Testis (tissue), 5 donors: ENCODE results near the gene CAPS2. TPM values are rescaled to one million over a fixed set of nuclear protein-coding genes. Genes with fewer than 3 reads are reported as not detected.

Experiments used
- DNase-seq: peaks from one replicate; pipeline ENCODE4 v3.0.0-alpha.2; 2019
- H3K27ac ChIP-seq, 2 donors: fragments of 200-600 bp; sonication (generic); one replicate each; pipeline ENCODE4 v1.5.1; 2019
- H3K27me3 ChIP-seq: fragments of 200-600 bp; sonication (generic); one replicate; pipeline ENCODE4 v1.5.1; 2019
- H3K36me3 ChIP-seq: fragments of 200-600 bp; sonication (generic); one replicate; pipeline ENCODE4 v1.5.1; 2017; ENCODE audit warnings: low read depth; ENCODE audit errors: missing control alignments
- H3K4me1 ChIP-seq: fragments of 200-600 bp; sonication (generic); one replicate; pipeline ENCODE4 v1.5.1; 2019
- H3K4me3 ChIP-seq, 2 donors: fragments of 200-600 bp; sonication (generic); one replicate each; pipeline ENCODE4 v1.5.1; 2017 to 2019
- H3K9me3 ChIP-seq: fragments of 200-600 bp; sonication (generic); one replicate; pipeline ENCODE4 v1.5.1; 2017
- CTCF ChIP-seq, 3 experiments: fragments of 450-650 bp in 2 of 3; fragments of 200-600 bp in 1 of 3; sonication (generic) in 1 of 3; IDR thresholded peaks; one replicate each; pipeline ENCODE4 v1.5.1; 2016 to 2019; ENCODE audit warnings: antibody characterized with exemption in 3 of 3, mild to moderate bottlenecking in 2 of 3, moderate library complexity in 1 of 3
- POLR2A ChIP-seq: fragments of 450-650 bp; IDR thresholded peaks from one replicate; pipeline ENCODE4 v1.6.1; 2017; ENCODE audit warnings: antibody characterized with exemption, mild to moderate bottlenecking, moderate library complexity
- WGBS, 2 donors: methylation state at CpG; one replicate each; pipeline ENCODE4 v1.1.5; 2018; 5-methylcytosine and 5-hydroxymethylcytosine counted together
- intact Hi-C: fragments of 100-400 bp; cut with DNase I; formaldehyde crosslinking; loops from one replicate; pipeline ENCODE4 v1.15.1; 2023; ENCODE audit warnings: low total_unique reads
- long read RNA-seq, 2 donors: transcript quantifications; one replicate each; lab custom pipeline, GENCODE V29; 2026
- polyA plus RNA-seq: library from polyadenylated mRNA; stranded (reverse); fragments of 350-450 nt; fragmentation: Illumina TruSeq; extraction: RNeasy Lipid Tissue Mini Kit (QIAGEN cat#74804); gene quantifications from one replicate; pipeline ENCODE4 v1.2.3, GENCODE V29; 2014; ENCODE audit warnings: low read depth, low replicate concordance; ENCODE audit not compliant: insufficient read depth
- total RNA-seq, 2 donors: library from RNA; depleted of rRNA; stranded (reverse); fragments of >200 nt; gene quantifications; one replicate each; pipeline ENCODE4 v1.2.3, GENCODE V29; 2016

The CAPS2 gene
- total RNA-seq (10 to 100 TPM; 22.1 to 25.6 TPM), polyA plus RNA-seq (8.1 TPM)
- long read RNA-seq, donor 1, partial matches to known transcripts, result 0 of 1 reads
- long read RNA-seq, donor 1, other reads (novel, unspliced or antisense), result 0 of 1 reads
- long read RNA-seq, donor 2, result 0 reads

GRCh38 chr12:75329918-75330826 is at the start of gene CAPS2:
TSS of gene CAPS2 (minus strand) at chr12:75330324. CDS start at chr12:75326498, 3,826 bp downstream.
- Histone ChIP-seq H3K4me1 (peaks cover 3% of the 10 kb centered on the region), H3K4me3 (peak within 1 kb of the TSS; percentile 36 to 61), H3K27me3 (no peaks in the 10 kb centered on the region), H3K36me3 (no peaks in the 10 kb centered on the region), H3K9me3 (no peaks in the 10 kb centered on the region), H3K27ac (no peak within 1 kb of the TSS)
- intact Hi-C loops, result loop anchor here (10.0 kb wide), 1 partner anchor 175 kb away; no protein-coding TSS in a partner anchor
- peak; percentile 88 for DNase-seq
- no peak for TF ChIP-seq CTCF (IDR thresholded peaks at IDR 0.05)
- TF ChIP-seq POLR2A, result no peak
- WGBS, 2 donors, result 3 to 4% methylated on average over 26 to 40 of the region's 40 CpGs

DNA sequence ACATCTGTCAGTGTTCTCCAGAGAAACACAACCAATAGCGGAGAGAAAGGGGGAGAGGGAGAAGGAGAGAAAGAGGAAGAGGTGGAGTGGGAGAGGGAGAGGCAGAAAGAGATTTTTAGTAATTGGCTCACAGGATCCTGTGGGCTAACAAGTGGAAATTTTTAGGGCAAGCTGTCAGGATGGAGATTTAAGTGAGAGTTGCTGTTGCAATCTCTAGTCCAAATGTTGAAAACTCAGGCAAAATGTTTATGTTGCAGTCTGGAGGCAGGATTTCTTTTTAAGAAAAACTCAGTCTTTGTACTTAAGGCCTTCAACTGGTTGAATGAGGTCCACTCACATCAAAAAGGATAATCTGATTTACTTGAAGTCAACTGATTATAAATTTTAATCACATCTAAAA is 48.2 kb upstream of the CAPS2 start:
- H3K27me3 ChIP-seq, result no peaks in the 10 kb centered on the region
- H3K9me3 ChIP-seq, result no peaks in the 10 kb centered on the region
- no peaks in the 10 kb centered on the region for H3K36me3 ChIP-seq
- H3K4me1 ChIP-seq, result no peaks in the 10 kb centered on the region
- TF ChIP-seq CTCF (IDR thresholded peaks at IDR 0.05), result no peak
- no peak for TF ChIP-seq POLR2A
- no peak overlapping the region for H3K27ac ChIP-seq
- no peak overlapping the region for H3K4me3 ChIP-seq
- intact Hi-C loops, result no loop called here
- DNase-seq, result no peak
- 89 to 94% methylated on average over 1 of the region's 1 CpG for WGBS, 2 donors

GRCh38 chr12:75374971-75375370 is 44.8 kb upstream of the CAPS2 start:
- Histone ChIP-seq H3K9me3 (no peaks in the 10 kb centered on the region), H3K4me1 (no peaks in the 10 kb centered on the region), H3K36me3 (no peaks in the 10 kb centered on the region), H3K27ac (no peak overlapping the region), H3K4me3 (no peak overlapping the region), H3K27me3 (no peaks in the 10 kb centered on the region)
- no peak for DNase-seq
- 90 to 98% methylated on average over 2 of the region's 2 CpGs for WGBS, 2 donors
- TF ChIP-seq CTCF (IDR thresholded peaks at IDR 0.05) (no peak), POLR2A (no peak)
- intact Hi-C loops, result no loop called here

- Histone ChIP-seq H3K9me3 (no peaks in the 10 kb centered on the region), H3K4me3 (no peak overlapping the region), H3K27me3 (no peaks in the 10 kb centered on the region), H3K27ac (no peak overlapping the region), H3K36me3 (no peaks in the 10 kb centered on the region), H3K4me1 (no peaks in the 10 kb centered on the region)
- DNase-seq, result no peak
- no peak for TF ChIP-seq POLR2A
- no peak for TF ChIP-seq CTCF (IDR thresholded peaks at IDR 0.05)
- WGBS, 2 donors, result 93 to 100% methylated on average over 1 of the region's 1 CpG
- intact Hi-C loops, result no loop called here
These were observed 36.5 kb upstream of the CAPS2 start for GRCh38 chr12:75366629-75367028.
